Pulmonary artery endothelial cell (primary cell): Measurements from ENCODE around the gene WTAP. TPM values are rescaled to one million over a fixed set of nuclear protein-coding genes. Genes with fewer than 3 reads are reported as not detected.
"Not testable (repeated sequence)": the region's sequence is repeated elsewhere in the genome, so short reads cannot be mapped to it uniquely, and the experiment has no call there.

ENCODE experiments used
- DNase-seq: peaks from one replicate; pipeline ENCODE4 v3.0.0-alpha.2; 2011; ENCODE audit warnings: low read depth, low spot score
- total RNA-seq: library from RNA; depleted of rRNA; stranded (reverse); fragments of >200 nt; gene quantifications from 2 replicates; pipeline ENCODE4 v1.2.3, GENCODE V29; 2014

The WTAP gene
- 99.9 and 109 TPM in 2 replicates for total RNA-seq

GRCh38 chr6:159726918-159727716 lies at the start of gene WTAP:
WTAP (plus strand) TSS chr6:159727506; CDS start chr6:159736266, 8,760 bp downstream.
- peak; percentile 81 for DNase-seq

GRCh38 chr6:159677506-159678165 lies 49.7 kb upstream of the WTAP start:
- DNase-seq: no peak

GRCh38 chr6:159678574-159678973 lies 48.7 kb upstream of the WTAP start:
- DNase-seq: no peak

GRCh38 chr6:159679091-159680077 lies 47.9 kb upstream of the WTAP start:
- DNase-seq: no peak

GRCh38 chr6:159680104-159680503 lies 47.2 kb upstream of the WTAP start:
- no peak for DNase-seq

GRCh38 chr6:159681191-159681880 lies 46.0 kb upstream of the WTAP start:
- no peak for DNase-seq

- no peak for DNase-seq
Observed at GRCh38 chr6:159682295-159682694, 45.0 kb upstream of the WTAP start.

GRCh38 chr6:159682810-159683209 lies 44.5 kb upstream of the WTAP start:
- DNase-seq: no peak

GRCh38 chr6:159684013-159684304 lies 43.3 kb upstream of the WTAP start:
- no peak for DNase-seq

GRCh38 chr6:159686040-159686439 lies 41.3 kb upstream of the WTAP start:
- no peak for DNase-seq

GRCh38 chr6:159686703-159687102 lies 40.6 kb upstream of the WTAP start:
- DNase-seq: no peak

GRCh38 chr6:159687341-159687740 lies 40.0 kb upstream of the WTAP start:
- DNase-seq: no peak

- no peak for DNase-seq
Observed at GRCh38 chr6:159688266-159688905, 38.9 kb upstream of the WTAP start.

GRCh38 chr6:159689001-159689400 lies 38.3 kb upstream of the WTAP start:
- DNase-seq: no peak

- DNase-seq: not testable (repeated sequence)
Observed at GRCh38 chr6:159690135-159690534, 37.2 kb upstream of the WTAP start.

GRCh38 chr6:159691133-159691962 lies 36.0 kb upstream of the WTAP start:
- DNase-seq: peak; percentile 67

- no peak for DNase-seq
Observed at GRCh38 chr6:159691963-159692287, 35.4 kb upstream of the WTAP start.

GRCh38 chr6:159692303-159693127 lies 34.8 kb upstream of the WTAP start:
- no peak for DNase-seq
